Stimulated activated CD8-positive, alpha-beta memory T cell treated with anti-CD3 and anti-CD28 coated beads, Interleukin-4, amount 100 ng/mL, for 24 hours (primary cell): ENCODE results near the gene PDE7B.
"Not testable (repeated sequence)": the region's sequence is repeated elsewhere in the genome, so short reads cannot be mapped to it uniquely, and the experiment has no call there.

Experiments used
- DNase-seq: peaks from one replicate; pipeline ENCODE4 v3.0.0-alpha.2; 2020; ENCODE audit warnings: low read depth

Gene PDE7B

DNA sequence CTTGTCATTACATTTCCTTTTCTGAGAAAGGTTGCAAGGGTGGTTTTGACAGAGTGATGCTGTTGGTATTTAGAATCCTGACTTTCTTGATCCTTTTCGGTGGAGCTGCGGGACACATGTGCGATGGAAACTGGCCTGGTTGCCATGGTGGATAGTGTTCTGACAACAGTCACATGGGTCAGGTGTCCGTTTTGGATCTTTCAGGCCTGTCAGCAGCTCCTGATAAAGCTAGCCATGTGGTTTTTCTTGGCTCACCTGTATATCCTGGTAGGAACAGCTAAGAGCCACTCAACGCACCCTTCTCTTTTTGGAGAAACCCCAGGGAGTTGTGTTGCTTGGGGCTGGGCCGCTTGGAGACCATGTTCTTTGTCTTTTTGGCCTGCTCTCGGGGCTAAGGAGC, 221.2 kb downstream of the PDE7B start:
- no peak for DNase-seq

DNA sequence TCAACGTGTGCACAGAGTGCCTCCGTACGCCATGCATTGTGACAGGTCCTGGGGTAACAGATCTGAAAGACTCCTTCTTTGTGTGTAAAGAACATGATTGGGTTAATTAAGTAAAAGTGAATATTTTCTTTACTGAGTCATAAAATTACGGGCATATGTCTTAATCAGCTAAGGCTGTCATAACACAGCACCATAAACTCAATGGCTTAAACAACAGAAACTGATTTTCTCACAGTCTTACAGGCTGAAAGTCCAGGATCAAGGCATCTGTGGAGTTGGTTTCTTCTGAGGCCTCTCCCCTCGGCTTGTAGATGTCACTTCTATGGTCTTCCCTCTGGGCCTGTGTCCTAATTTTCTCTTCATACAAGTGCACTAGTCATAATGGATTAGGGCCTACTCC, 221.7 kb downstream of the PDE7B start:
- DNase-seq, result no peak

DNA sequence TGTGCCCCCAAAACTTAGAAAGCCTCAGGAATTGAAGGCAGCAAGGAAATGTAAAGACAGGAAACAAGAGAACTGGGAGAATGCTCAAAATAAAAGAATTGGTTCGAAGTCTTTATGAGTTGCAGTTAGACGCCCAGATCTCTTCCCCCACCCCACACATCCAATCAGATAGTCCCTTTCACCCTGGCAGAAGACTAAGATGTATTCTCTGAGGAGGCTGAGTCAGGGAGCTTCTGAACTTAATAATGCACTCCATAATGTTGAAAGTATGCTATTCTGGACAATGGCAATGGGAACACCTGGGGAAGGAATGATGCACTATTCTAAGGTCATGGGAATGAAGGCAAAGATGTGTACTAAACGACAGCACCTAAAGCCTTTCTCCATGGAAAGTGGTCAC, 225.0 kb downstream of the PDE7B start:
- DNase-seq, result no peak

DNA sequence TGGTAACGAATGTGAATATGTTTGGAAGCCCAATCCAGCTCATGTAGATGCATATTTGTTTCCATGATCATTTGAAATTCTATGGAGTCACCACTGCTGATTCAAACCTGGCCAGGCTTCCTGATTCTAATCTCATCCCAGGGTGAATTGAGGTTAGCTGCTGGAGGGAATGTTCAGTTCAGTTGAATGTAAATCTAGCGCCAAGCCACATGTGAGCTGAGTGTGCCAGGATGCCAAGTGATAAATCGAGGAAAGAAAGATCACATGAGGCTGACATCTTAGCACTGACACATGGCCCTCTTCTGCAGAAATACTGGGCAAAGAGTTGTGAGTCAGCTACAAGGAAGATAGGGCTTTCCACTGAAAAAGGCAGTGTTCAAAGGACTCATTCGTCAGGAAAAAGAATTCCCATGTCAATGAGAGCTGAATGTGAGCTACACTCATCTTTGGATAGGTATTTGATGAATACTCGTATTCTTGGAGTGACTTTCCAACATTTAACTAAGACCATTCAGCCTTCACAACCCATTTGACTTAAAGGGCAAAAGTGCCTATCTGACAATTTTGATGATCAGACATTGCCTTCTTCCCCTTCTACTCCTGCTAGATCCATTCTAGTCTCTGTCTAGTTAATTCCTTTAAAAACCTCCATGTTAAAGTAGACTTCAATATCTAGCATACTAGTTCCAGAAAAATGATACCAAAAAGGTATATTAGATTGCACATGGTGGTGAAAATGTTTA, 226.5 kb downstream of the PDE7B start:
- no peak for DNase-seq

DNA sequence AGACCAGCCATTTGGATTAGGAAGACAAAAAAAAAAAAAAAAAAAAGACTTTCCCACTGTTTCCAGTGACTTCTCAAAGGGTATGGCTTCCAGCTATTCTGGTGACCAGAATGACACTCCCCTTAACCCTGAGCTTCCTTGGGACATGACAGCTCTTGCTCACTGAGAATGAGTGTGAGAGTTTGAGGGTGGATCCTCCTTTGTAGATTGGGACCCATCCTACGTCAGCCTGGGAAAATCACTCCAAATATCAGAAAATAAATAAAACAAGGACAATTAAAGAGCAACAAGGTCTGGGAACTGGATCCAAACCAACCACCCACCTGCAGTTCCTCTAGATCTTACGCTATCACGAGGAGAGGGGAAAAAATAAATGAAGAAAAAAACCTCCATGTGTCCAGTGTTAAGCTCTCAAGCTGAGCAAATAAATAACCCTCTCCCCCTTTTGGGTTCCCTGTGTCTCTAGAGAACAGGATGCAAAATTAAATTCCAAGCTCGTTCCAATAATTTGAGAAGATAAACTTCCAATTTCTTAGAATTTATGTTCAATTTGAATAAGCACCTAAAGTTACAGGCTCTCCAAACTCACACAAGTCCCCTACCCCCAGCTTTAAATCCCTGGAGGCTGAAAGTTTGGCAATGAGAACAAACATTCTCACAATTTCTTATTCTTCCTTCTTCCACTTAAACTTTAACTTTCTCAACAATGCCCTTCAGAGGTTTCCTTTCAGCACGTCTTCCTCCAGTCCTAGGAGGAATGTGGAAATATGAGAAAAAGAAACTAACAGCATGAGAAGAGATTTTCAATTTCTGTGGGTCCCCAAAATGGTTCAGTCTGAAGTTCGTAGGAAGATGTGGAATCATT, 228.4 kb downstream of the PDE7B start:
- DNase-seq, result no peak

DNA sequence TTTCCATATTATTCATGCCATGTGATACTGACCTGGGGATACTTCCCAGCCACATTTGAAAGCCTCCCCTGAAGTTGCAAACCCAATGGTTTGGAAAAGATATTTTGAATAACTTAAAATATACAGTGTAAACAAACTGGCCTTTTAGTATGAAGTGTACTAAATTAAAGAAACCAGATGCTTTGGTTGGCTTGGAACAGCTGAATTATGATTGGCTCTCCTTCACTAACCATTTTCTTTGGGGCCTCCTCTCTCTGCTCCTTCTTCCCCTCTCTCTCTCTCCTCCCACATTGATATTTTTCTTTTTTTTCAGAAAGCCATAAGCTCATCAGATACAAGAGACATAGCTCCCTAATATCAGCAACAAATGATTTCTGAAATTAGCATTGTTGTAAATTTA, 232.0 kb downstream of the PDE7B start:
- DNase-seq, result no peak

DNA sequence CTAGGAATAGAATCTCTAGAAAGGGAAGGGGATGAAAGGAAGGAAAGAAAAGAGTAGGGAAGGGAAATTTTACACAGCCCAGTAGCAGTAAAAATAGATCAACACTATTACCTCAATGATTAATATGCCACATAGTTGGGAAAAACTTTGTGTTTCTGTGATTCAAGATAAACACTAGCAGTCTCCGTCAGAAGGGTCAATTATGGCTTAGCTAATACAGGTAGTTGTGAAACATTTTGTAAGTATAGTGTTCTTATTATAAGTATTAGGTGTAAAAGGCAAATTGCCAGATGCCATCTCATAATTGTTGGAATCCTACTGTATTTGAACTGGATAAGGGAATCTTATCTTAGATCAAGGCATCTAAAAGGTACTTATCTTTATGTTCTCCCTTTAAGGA, 232.9 kb downstream of the PDE7B start:
- no peak for DNase-seq

DNA sequence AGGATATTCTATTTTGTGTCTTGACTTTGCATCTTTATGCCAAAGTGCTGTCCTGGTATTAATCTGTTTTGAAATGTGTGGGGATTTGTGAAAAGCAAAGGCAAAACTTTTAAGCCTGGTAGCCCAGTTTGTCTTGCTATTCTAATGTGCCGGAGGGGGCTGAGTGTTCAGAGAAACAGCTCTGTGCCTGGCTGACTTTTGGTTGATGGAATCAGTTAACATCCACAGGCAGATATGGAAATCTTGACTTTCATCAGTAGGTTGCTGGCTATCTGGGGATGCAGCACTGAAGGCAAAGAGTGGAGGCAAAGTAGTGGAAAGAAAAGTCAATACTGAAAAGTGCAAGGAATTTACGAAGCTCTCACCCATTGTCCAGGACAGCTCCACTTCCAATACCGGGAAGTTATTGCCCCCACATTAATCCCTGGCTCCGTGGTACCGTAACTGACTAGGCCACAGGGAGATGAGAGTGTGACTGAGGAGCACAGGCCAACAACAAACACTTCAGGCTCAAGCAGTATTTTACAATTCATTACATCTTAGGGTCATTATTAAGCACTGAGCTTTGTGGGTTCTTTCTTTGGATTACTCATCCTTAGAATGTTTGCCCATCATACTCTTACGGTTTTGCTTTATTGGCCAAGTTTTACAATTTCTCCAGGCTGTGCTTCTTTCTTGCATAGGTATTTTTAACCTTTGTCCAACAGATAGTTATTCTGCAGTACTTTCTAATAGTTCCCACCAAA, 234.0 kb downstream of the PDE7B start:
- no peak for DNase-seq

DNA sequence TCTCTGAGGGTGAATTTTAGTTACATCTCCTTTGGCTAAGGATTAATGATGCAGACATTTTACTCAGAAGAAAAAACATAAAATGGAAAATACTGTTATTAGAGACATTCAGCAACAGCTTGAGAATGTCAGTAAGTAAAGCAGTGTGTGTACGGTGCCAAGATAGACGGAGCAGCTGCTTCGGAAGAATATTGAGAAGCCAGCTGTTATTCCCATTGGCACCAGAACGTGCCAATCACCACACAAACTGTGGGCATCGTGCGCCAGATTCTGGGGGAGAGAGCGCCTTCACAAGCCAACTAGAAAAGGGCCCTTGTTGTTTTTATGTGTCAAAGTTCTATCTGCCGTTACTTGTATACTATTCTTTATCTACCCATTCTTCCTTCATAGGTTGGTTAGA, 235.2 kb downstream of the PDE7B start:
- no peak for DNase-seq

DNA sequence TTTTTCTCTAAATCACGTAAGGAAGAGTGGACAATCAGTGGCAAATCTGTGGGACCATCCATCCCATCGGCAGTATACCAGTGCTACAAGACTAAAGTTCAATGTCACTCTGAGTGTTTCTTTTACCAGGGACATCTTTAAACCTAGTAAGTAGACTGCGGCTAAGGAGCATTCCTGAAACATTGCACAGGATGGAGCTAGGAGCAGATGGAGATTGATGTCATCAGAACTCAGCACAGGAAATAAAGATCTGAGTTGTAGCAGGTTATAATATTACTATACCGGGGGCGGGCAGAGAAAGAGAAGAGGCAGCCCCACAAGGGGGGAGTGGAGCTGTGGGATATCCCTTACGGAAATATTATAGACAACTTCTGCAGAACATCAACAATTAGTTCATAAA, 236.5 kb downstream of the PDE7B start:
- DNase-seq, result no peak

DNA sequence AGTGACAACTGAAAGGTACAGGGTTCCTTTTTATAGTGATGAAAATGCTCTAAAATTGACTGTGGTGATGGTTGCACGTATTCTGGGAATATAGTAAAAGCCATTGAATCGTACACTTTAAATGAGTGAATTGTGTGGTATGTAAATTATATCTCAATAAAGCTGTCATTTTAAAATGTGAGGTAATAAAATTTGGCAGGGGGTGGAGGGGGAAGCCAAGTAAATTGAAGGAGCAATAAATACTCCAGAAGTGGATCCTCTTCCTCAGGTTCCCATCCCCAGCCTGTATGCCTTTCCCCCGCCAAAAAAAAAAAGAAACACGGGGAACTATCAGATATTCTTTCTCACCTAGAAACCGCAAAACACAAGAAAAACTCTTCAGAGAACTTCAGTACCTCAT, 237.2 kb downstream of the PDE7B start:
- no peak for DNase-seq

DNA sequence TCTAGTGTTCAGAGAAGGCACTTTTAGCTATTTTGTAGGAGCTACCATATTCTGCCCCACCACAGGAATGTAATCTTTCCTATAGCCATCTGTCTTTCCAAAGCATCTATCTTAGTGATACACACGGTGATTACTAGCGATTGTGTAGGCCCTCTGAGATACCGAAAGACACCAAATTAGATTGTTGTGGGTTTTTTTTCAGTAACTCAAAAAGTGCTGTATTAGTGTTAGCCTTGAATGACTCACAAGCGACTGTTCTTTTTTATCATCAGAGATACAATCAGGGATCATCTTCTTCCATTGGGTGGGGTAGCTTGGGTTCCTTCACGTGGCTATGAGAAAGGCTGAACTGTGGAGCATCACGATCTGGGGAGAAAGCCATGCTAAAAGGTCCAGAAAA, 238.4 kb downstream of the PDE7B start:
- DNase-seq, result no peak

DNA sequence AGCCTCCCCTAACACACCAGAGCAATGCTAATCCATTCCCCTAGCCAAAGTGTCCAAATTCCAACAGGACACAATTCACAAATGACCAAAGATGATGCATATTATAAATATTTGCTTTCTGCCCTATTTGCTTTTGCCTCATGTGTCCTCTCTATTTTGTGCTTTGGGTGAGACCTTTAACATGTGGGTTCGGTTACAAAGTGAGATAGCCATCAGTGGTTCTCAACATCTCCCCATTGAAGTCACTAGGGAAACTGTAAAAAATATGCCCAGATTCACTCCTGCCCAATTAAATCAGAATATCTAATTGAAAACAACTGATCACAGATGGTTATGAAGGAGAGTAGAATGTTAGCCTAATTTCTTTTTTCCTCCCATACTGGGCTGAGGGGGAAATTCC, 239.4 kb downstream of the PDE7B start:
- no peak for DNase-seq

DNA sequence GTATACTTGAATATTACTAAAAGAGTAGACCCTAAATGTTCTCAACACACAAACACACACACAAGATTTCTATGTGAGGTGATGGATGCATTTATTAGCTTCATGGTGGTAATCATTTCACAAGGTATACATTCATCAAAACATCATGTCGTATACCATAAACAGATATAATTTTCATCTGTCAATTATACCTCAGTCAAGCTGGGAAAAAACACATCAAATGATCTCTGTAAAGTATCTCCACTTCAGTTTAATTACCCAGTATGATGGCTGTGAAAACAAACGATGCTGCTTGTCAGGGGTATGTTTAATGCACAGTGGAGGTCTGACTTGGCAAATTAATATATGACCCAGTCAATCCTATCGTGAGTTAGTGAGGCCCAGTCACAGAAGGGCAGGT, 241.4 kb downstream of the PDE7B start:
- no peak for DNase-seq

DNA sequence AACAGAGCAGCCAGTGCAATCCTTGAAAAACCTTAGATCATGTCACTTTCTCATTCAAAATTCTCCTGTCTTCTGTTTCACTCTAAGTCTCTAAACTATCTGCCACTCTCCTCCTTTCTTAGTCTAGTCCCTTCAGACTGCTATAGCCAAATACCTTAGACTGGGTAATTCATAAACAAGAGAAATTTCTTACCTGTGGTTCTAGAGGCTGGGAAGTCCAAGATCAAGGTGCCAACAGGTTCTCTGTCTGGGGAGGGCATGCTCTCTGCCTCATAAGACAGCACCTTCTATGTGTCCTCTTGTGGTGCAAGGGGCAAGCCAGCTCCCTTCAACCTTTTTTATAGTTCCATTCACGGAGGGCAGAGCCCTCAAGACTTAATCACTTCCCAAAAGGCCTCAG, 242.3 kb downstream of the PDE7B start:
- DNase-seq, result no peak

DNA sequence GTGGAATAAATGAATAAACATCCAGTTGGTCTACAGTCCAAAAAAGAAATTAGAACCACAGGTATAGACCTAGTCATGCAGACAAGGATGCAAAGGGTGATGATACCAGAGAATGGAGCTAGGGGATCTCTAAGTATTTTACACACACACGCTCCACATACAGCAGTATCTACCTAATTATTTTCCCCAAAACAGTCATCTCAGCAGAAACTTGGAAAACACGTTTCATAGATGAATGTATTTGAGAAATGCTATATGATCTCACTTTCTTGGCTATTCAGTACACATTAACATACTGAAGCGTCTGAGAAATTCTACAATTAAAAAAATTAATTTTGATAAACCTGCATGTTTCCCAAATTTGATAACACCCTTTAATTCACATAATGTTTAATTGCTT, 243.3 kb downstream of the PDE7B start:
- DNase-seq, result no peak

DNA sequence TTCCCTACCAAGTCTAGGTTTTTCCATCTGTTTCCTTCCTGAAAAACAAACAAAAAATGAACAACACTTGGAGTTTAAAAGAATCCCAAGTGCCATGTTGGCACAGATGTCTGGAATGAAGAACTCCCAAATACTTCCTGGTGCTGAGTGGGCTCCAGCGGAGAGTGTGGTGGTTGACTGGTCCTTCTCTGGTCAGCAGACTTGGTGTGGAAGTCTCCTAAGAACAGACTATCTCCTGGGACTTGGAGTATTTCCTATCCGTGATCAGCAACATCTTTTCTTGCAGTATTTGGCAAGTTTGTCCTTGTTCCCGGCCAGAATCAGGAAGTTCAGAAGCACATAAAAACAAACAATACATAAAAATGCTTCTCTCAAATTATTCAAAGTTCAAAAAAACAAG, 244.5 kb downstream of the PDE7B start:
- no peak for DNase-seq

DNA sequence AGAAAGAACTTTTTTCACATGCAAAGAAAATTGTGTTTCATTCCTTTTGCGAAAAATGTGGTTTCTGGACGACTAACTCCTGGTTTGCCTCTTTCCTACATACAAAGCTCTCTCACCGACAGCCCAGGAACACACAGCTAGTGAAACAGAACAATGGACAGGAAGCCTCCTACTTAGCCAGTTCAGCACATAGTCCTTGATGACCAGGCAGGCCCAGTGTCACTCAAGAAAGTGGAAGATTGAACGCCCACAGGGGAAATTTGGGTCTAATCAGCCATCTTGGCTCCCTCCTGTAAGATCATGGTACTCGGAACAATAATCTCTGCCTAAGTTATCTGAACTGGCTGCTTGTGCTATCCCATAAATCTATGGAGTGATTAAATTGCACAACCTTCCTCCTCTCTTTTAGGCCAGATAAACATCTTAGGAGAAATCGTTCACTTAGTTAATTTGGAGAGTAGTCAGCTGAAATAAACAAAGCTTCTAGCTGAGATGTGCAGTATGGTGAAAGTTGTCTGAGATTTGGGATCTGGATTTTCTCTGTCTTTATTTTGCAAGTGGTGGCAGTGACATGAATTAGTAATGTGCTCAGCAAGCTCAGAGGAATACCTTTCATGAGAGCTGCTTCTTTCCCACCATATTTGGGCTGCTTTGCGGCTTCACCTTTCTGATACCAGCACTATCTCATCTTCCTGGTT, 251.6 kb downstream of the PDE7B start:
- DNase-seq, result no peak

DNA sequence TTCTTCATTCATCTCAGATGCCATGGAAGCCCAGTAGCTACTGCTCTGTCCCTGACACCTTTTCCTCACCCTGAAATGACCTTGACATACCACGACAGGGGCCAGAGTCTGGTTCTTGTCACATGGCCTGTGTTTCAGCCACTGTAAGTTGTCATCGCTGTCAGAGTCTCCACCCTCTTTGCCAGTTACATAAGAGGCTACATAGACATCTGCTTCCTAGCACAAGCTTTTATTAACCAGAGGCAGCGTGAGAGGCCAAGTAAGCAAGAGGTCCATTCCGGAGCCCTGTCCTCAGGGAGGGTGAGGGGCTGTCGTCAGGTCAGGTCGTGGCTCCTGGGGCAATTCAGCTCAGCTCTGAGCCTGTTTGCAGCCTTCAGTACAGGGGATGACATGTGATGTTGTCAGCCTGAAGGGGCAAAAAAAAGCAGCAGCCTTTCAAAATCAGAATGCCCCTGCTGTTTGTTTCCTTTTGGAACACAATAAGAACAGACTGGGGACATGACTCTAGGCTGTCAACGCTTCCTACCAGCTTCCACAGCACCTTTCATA, 252.3 kb downstream of the PDE7B start:
- DNase-seq, result no peak

DNA sequence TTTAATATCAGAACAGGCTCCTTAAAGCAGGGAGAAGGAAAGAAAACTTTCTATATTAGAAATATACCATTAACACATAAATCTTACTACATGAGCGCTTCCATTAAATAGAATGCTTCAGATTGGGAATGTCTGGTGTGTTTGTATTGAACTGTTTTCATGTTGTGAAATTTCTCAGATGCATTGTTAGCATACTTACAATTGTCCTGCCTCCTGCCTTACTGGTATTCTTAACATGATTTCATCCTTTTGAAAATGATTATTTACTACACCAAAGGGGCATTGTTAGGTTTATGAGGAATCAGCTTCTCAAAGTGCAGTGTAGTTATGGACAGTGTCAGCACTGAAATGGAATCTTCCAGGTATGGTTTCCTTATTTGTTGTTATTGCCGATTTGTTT, 253.1 kb downstream of the PDE7B start:
- no peak for DNase-seq

DNA sequence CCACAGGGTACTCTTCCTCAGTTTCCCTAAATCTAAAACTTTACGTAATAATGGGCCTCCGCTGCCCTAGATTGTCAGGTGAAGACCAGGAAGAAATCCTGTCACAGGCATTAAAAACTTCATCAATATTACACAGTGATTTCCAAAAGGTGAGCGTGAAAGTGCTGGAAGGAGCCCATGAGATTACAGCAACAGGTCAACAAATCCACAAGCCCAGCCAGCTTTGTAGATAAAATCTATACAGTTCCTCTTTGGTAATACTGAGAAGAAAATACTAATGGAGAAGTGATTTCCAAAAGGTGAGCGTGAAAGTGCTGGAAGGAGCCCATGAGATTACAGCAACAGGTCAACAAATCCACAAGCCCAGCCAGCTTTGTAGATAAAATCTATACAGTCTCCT, 254.3 kb downstream of the PDE7B start:
- DNase-seq, result not testable (repeated sequence)

DNA sequence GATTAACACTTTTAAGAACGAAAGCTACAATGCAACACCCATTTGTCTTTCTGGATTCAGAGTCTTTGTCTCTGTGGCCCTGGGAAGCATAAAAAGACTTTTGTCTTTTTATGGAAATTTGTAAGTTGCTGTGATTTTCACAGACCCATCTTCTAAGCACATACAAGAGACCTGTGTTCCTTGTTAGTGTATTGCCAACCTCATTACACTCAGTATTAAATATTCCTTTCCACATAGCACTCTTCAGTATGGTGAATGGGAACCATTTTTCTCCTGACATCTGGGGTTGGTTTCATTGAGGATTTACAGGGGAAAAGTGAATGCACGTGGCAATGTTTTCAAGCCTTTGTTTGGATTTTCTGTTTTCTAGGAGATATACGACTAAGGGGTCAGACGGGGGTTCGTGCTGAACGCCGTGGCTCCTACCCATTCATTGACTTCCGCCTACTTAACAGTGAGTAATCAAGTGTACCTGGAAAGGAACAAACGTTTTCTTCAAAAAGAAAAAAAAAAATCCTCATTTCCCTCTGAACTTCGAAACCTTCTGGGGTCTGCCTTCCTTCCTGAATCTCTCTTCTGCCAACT, 257.0 kb downstream of the PDE7B start:
- DNase-seq, result no peak
